DOHH2 (cell line): ENCODE measurements around the gene EIF3I.

Source experiments
- EZH2phosphoT487 ChIP-seq: fragments of 200-600 bp; sonication (generic); IDR thresholded peaks from 2 replicates; pipeline ENCODE4 v1.6.1; 2017; ENCODE audit warnings: borderline replicate concordance, mild to moderate bottlenecking, antibody characterized with exemption, low read length, moderate library complexity, mixed read lengths
- TF ChIP-seq, protein P1 (sequence below): fragments of 200-600 bp; sonication (generic); IDR thresholded peaks from one replicate; pipeline ENCODE4 v1.5.1; 2014; ENCODE audit warnings: antibody characterized with exemption, mild to moderate bottlenecking, low read depth, low read length; ENCODE audit not compliant: poor library complexity, severe bottlenecking

DNA sequence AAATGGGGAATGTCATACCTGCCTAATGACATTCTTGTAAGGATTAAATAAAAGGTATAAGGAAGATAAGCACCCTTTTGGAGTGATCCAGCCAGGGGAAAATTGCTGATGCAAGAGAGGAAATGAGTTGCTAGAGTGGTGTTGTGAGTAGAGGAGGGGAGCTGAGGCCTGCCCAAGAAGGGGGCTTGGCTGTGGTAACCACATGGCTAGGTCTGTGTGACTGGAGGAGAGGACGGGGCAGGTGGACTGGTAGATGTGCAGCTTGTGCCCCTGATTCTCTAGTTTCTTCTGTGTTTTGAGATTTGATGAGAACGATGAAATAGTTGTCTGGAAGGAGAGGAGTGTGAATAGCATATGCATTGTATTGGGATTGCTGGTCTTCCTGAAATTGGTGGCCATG, 36.1 kb upstream of the EIF3I start:
- TF ChIP-seq, protein P1, sequence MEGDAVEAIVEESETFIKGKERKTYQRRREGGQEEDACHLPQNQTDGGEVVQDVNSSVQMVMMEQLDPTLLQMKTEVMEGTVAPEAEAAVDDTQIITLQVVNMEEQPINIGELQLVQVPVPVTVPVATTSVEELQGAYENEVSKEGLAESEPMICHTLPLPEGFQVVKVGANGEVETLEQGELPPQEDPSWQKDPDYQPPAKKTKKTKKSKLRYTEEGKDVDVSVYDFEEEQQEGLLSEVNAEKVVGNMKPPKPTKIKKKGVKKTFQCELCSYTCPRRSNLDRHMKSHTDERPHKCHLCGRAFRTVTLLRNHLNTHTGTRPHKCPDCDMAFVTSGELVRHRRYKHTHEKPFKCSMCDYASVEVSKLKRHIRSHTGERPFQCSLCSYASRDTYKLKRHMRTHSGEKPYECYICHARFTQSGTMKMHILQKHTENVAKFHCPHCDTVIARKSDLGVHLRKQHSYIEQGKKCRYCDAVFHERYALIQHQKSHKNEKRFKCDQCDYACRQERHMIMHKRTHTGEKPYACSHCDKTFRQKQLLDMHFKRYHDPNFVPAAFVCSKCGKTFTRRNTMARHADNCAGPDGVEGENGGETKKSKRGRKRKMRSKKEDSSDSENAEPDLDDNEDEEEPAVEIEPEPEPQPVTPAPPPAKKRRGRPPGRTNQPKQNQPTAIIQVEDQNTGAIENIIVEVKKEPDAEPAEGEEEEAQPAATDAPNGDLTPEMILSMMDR = no peak
- TF ChIP-seq EZH2phosphoT487 = no peak
